Chondrocyte (in vitro differentiated cells): ENCODE measurements around the gene DKC1. TPM values are rescaled to one million over a fixed set of nuclear protein-coding genes. Genes with fewer than 3 reads are reported as not detected.

Source experiments
- DNase-seq: peaks from one replicate; pipeline ENCODE4 v3.0.0; 2021; ENCODE audit warnings: mixed read lengths, low spot score
- H3K27ac Mint-ChIP-seq: one replicate; pipeline ENCODE4 v1.8.0; 2021; ENCODE audit warnings: mild to moderate bottlenecking, moderate library complexity, mixed read lengths; ENCODE audit not compliant: unreplicated experiment
- H3K27me3 Mint-ChIP-seq: 2 replicates; pipeline ENCODE4 v1.8.0; 2021; ENCODE audit warnings: low read depth, mixed read lengths
- H3K36me3 Mint-ChIP-seq: 2 replicates; pipeline ENCODE4 v1.8.0; 2021; ENCODE audit warnings: low read depth, mixed read lengths
- H3K4me1 Mint-ChIP-seq: 2 replicates; pipeline ENCODE4 v1.8.0; 2021; ENCODE audit warnings: low read depth, mild to moderate bottlenecking, mixed read lengths
- H3K4me3 Mint-ChIP-seq: one replicate; pipeline ENCODE4 v1.8.0; 2021; ENCODE audit warnings: mild to moderate bottlenecking, moderate library complexity, mixed read lengths; ENCODE audit not compliant: unreplicated experiment
- H3K9me3 Mint-ChIP-seq: 2 replicates; pipeline ENCODE4 v1.8.0; 2021; ENCODE audit warnings: low read depth, mixed read lengths
- total RNA-seq: library from RNA; stranded (reverse); gene quantifications from 3 replicates; pipeline ENCODE4 v1.2.1, GENCODE V29; 2021
- TF ChIP-seq, protein P1 (sequence below): fragments of 200-600 bp; sonication (generic); IDR thresholded peaks from 2 replicates; pipeline ENCODE4 v1.5.0; 2021; ENCODE audit warnings: antibody characterized with exemption, mild to moderate bottlenecking, moderate library complexity

DKC1 gene
- total RNA-seq, 1 donor from 2014 or later = 31.1 TPM

GRCh38 chrX:154731881-154732280, 30.8 kb upstream of the DKC1 start:
- Mint-ChIP-seq H3K4me1 (peaks cover 96% of the 10 kb centered on the region), H3K36me3 (no peaks in the 10 kb centered on the region), H3K27ac (peak overlapping the region; percentile 62), H3K9me3 (peaks cover 3% of the 10 kb centered on the region), H3K4me3 (no peak overlapping the region), H3K27me3 (no peaks in the 10 kb centered on the region)
- TF ChIP-seq, protein P1, sequence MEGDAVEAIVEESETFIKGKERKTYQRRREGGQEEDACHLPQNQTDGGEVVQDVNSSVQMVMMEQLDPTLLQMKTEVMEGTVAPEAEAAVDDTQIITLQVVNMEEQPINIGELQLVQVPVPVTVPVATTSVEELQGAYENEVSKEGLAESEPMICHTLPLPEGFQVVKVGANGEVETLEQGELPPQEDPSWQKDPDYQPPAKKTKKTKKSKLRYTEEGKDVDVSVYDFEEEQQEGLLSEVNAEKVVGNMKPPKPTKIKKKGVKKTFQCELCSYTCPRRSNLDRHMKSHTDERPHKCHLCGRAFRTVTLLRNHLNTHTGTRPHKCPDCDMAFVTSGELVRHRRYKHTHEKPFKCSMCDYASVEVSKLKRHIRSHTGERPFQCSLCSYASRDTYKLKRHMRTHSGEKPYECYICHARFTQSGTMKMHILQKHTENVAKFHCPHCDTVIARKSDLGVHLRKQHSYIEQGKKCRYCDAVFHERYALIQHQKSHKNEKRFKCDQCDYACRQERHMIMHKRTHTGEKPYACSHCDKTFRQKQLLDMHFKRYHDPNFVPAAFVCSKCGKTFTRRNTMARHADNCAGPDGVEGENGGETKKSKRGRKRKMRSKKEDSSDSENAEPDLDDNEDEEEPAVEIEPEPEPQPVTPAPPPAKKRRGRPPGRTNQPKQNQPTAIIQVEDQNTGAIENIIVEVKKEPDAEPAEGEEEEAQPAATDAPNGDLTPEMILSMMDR = no peak
- DNase-seq = no peak

- Mint-ChIP-seq H3K36me3 (no peaks in the 10 kb centered on the region), H3K4me3 (no peak overlapping the region), H3K9me3 (peaks cover 8% of the 10 kb centered on the region), H3K27me3 (no peaks in the 10 kb centered on the region), H3K27ac (peak overlapping the region; percentile 52), H3K4me1 (peaks cover 96% of the 10 kb centered on the region)
- TF ChIP-seq, protein P1 = no peak
- DNase-seq = no peak
Observed at GRCh38 chrX:154732421-154733065, 30.1 kb upstream of the DKC1 start.

GRCh38 chrX:154733066-154733425, 29.6 kb upstream of the DKC1 start:
- Mint-ChIP-seq H3K27ac (peak overlapping the region; percentile 52), H3K27me3 (no peaks in the 10 kb centered on the region), H3K4me1 (peaks cover 94% of the 10 kb centered on the region), H3K4me3 (no peak overlapping the region), H3K9me3 (peaks cover 8% of the 10 kb centered on the region), H3K36me3 (no peaks in the 10 kb centered on the region)
- DNase-seq = no peak
- TF ChIP-seq, protein P1 = no peak

GRCh38 chrX:154734061-154734781, 28.4 kb upstream of the DKC1 start:
- H3K9me3 Mint-ChIP-seq = peaks cover 8% of the 10 kb centered on the region
- TF ChIP-seq, protein P1 = no peak
- DNase-seq = no peak
- H3K27me3 Mint-ChIP-seq = no peaks in the 10 kb centered on the region
- H3K27ac Mint-ChIP-seq = peak overlapping the region; percentile 94
- H3K36me3 Mint-ChIP-seq = no peaks in the 10 kb centered on the region
- H3K4me3 Mint-ChIP-seq = peak overlapping the region; percentile 17
- H3K4me1 Mint-ChIP-seq = peaks cover 92% of the 10 kb centered on the region

- TF ChIP-seq, protein P1 = no peak
- Mint-ChIP-seq H3K27ac (peak overlapping the region; percentile 94), H3K36me3 (no peaks in the 10 kb centered on the region), H3K9me3 (peaks cover 7% of the 10 kb centered on the region), H3K27me3 (no peaks in the 10 kb centered on the region), H3K4me3 (no peak overlapping the region), H3K4me1 (peaks cover 76% of the 10 kb centered on the region)
- no peak for DNase-seq
Observed at GRCh38 chrX:154735695-154736393, 26.8 kb upstream of the DKC1 start.
